Astrocyte of the cerebellum (primary cell): ENCODE results near the gene KRTAP5-4.

Experiments used
- DNase-seq: peaks from one replicate; pipeline ENCODE4 v3.0.0-alpha.2; 2011; ENCODE audit warnings: low read depth
- H3K4me3 ChIP-seq: 2 replicates; pipeline ENCODE4 v1.5.1; 2011; ENCODE audit warnings: mild to moderate bottlenecking, low read depth, low read length, moderate library complexity
- in situ Hi-C: cut with HindIII; loops from 2 replicates; pipeline ENCODE4 v1.10.0; 2017; ENCODE audit warnings: low sequenced_read_pairs
- TF ChIP-seq, protein P1 (sequence below): IDR thresholded peaks from 2 replicates; pipeline ENCODE4 v1.5.1; 2012; ENCODE audit warnings: low read length, low read depth, moderate library complexity, mild to moderate bottlenecking; ENCODE audit errors: missing control alignments

Gene KRTAP5-4

DNA sequence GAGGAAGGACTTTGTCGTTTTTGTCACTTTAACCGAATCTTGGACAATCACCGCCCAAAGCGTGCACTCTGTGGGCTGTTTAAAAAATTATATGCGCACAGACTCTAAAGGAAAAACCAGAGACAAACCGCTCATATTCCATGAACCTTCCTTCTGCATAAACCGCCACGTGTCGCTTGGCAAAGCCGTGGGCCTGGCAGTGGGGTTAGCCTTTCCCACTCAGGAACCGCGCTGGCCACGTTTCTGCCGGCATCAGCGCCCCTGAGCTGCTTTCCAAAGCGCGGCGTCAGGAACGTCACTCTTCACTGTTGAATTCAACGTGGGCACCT is 30.5 kb upstream of the KRTAP5-4 start:
- no peak for DNase-seq
- H3K4me3 ChIP-seq = no peak overlapping the region
- in situ Hi-C loops = no loop called here
- TF ChIP-seq, protein P1, sequence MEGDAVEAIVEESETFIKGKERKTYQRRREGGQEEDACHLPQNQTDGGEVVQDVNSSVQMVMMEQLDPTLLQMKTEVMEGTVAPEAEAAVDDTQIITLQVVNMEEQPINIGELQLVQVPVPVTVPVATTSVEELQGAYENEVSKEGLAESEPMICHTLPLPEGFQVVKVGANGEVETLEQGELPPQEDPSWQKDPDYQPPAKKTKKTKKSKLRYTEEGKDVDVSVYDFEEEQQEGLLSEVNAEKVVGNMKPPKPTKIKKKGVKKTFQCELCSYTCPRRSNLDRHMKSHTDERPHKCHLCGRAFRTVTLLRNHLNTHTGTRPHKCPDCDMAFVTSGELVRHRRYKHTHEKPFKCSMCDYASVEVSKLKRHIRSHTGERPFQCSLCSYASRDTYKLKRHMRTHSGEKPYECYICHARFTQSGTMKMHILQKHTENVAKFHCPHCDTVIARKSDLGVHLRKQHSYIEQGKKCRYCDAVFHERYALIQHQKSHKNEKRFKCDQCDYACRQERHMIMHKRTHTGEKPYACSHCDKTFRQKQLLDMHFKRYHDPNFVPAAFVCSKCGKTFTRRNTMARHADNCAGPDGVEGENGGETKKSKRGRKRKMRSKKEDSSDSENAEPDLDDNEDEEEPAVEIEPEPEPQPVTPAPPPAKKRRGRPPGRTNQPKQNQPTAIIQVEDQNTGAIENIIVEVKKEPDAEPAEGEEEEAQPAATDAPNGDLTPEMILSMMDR = no peak

DNA sequence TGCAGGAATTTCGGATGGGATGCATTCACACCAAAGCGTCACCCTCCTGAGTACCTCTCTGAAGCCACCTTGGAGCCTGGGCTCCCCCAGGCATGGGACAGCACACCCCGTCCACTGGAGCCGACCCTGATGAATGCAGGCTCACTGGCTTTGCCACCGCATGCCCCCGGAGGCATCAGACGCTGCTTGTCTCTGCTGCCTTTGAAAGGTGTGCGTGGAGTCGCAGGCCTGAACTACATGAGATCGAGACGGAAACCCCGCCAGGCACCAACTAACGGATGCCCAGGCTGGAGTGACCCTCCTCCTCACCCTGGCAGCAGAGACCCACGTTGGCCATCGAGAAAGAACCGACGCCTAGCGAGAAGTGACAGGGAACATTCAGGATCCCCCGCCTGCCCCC is 30.1 kb upstream of the KRTAP5-4 start:
- no peak for DNase-seq
- TF ChIP-seq, protein P1 = no peak
- in situ Hi-C loops = no loop called here
- no peak overlapping the region for H3K4me3 ChIP-seq

DNA sequence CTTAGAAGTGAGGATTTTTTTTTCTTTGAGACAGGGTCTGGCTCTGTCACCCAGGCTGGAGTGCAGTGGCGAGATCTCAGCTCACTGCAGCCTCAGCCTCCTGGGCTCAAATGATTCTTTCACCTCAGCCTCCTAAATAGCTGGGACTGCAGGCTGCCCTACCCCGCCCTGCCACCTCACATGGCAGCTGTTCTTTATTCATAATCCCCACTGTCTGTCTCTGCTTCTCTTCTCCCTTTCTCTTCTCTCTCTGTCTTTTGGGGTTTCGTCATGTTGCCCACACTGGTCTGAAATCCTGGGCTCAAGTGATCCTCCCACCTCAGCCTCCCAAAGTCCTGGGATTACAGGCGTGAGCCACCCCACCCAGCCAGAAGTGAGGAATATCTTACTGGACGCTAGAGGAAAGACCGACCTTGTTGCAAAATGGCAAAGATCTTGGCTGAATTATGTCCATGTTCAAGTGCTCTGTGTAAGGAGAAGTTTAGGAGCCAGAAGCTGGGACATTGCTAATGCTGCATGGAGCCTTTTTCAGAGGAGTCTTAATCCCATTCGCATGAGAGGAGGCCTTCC is 29.6 kb upstream of the KRTAP5-4 start:
- in situ Hi-C loops = no loop called here
- TF ChIP-seq, protein P1 = no peak
- no peak overlapping the region for H3K4me3 ChIP-seq
- no peak for DNase-seq

DNA sequence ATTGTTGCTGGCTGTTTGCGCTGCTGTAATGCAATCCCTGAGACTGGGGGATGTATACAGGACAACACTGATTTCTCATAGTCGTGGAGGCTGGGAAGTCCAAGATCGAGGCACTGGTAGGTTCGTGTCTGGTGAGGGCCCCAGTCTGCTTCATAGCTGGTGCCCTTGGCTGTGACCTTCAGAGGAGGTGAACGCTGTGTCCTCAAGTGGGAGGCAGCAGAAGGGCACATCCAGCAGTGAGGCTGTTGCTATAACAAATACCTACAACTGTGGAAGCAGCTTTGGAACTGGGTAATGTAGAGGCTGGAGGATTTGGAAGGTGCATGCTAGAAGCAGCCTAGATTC is 29.0 kb upstream of the KRTAP5-4 start:
- TF ChIP-seq, protein P1 = no peak
- H3K4me3 ChIP-seq = no peak overlapping the region
- in situ Hi-C loops = no loop called here
- no peak for DNase-seq

DNA sequence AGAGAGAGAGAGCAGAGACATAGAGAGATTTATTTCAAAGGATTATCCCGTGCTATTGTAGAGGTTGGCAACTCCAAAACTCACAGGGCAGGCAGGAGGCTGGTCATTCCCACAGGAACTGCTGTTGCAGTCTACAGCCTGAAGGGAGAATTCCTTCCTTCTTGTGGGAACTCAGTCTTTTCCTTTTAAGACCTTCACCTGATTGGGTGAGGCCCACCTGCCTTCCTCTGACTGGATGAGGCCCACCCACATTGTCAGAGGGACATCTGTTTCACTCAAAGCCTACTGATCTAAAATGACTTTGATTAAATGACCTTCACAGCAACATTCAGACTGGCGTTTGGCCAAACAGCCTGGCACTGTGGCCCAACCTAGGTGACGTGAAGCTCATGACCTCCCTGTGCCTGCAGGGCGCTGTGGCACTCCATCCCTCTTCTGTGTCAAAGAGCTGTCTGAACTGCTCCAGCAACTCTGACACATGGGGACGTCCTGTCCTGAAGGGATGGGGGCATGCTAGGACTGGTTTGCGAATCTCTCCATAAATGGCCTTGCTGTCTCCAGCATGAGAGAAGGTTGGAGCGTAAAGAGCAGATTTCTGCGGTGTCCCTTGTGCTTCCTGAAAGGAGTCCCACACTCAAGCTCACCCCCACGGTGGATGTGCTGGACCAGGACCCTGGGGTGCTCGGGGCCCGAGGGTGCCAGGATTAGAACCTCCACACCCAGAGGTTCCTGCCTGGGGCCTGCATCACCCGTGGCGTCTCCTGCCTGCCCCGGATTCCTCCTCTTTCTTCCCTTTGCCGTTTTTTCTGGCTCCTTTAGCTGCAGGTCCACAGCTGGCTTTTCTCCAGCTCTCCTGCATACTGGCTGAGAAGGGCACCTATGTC is 28.3 kb upstream of the KRTAP5-4 start:
- no peak overlapping the region for H3K4me3 ChIP-seq
- in situ Hi-C loops = no loop called here
- TF ChIP-seq, protein P1 = no peak
- DNase-seq = no peak

DNA sequence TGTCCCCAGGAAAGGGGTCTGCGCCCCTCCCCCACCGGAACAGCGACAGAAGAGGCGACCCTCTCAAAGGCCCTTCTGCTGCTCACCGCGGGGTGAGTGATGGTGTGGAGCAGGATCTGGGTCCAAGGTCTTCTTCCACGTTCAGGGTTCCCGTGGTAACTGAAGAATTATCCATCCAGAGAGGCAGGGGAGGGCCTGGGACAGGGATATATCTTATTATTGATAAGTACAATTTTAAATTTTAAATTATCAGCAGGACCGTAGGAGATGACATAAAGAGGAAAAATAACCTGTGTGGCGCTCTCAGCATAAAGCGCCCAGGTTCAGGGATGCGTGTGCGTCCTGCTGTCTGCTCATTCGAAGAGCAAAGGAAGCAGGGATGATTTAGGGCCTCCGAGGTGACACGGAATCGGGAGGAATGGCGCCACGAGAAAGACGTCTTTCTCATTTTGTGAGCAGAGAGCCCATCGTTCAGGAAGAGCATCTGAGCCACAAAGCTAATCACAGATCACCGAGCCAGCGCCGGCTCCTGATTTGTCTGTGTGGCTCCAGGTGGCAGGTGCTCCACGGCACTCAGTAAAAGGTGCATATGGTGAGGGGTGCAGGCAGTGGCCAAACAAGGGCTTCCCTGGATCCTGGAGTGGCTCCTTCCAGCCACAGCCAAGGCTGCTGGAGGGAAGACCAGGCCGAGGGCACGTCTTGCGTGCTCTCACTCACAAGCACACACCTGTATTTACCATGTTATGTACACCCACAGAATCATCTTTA is 26.9 kb upstream of the KRTAP5-4 start:
- TF ChIP-seq, protein P1 = no peak
- no peak for DNase-seq
- in situ Hi-C loops = no loop called here
- H3K4me3 ChIP-seq = no peak overlapping the region
